DMS 273 treated with DMSO at 0.1 percent for 48 hours (cell line): Measurements from ENCODE around the gene PCDHGB2.
"Not testable (repeated sequence)": the region's sequence is repeated elsewhere in the genome, so short reads cannot be mapped to it uniquely, and the experiment has no call there.

ENCODE experiments used
- DNase-seq: peaks from one replicate; lab custom pipeline; 2025; lab: John Stamatoyannopoulos, UW

The PCDHGB2 gene

GRCh38 chr5:141384471-141385267 is 24.9 kb downstream of the PCDHGB2 start:
- DNase-seq, result no peak

DNA sequence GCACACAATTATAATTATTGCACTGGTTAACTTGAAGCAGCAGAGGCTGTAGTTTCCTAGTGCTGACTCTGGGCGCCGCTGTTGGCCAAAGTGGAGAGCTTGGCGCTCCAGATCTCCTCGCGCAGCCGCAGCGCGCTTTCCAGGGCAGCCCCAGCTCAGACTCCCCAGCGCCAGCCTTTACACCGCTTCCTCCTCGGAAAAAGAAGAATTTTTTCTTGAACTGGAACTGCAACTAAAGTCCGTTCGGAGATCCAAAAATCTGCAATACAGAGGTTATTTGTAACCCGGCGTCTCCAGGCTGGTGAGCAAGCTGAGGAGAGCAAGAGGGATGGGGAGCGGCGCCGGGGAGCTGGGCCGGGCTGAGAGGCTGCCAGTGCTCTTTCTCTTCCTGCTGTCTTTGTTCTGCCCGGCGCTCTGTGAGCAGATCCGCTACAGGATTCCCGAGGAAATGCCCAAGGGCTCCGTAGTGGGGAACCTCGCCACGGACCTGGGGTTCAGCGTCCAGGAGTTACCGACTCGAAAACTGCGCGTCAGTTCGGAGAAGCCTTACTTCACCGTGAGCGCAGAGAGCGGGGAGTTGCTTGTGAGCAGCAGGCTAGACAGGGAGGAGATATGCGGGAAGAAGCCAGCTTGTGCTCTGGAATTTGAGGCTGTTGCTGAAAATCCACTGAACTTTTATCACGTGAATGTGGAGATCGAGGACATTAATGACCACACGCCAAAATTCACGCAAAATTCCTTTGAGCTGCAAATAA is 27.9 kb downstream of the PCDHGB2 start, which contains the start of gene PCDHGB4:
Gene PCDHGB4 (plus strand): TSS at position 142 of the 755 bp plus-strand sequence. CDS start 187 bp downstream, at position 329.
- DNase-seq, result not testable (repeated sequence)

DNA sequence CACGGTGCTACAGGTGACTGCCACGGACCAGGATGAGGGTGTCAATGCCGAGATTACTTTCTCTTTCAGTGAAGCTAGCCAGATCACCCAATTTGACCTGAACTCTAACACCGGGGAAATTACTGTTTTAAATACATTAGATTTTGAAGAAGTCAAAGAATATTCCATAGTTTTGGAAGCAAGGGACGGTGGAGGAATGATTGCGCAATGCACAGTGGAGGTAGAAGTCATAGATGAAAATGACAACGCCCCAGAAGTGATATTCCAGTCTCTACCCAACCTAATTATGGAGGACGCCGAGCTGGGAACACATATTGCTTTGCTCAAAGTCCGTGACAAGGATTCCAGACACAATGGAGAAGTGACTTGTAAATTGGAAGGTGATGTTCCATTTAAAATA is 28.9 kb downstream of the PCDHGB2 start:
- no peak for DNase-seq

- no peak for DNase-seq
Measured at GRCh38 chr5:141389153-141390042, 29.6 kb downstream of the PCDHGB2 start.

- no peak for DNase-seq
Measured at GRCh38 chr5:141392429-141393198, 32.8 kb downstream of the PCDHGB2 start, which contains the start of gene PCDHGA8. Gene PCDHGA8, plus strand, starts transcription at chr5:141392633. Its CDS starts 181 bp downstream, at chr5:141392814.

GRCh38 chr5:141393267-141393666 is 33.5 kb downstream of the PCDHGB2 start:
- no peak for DNase-seq

DNA sequence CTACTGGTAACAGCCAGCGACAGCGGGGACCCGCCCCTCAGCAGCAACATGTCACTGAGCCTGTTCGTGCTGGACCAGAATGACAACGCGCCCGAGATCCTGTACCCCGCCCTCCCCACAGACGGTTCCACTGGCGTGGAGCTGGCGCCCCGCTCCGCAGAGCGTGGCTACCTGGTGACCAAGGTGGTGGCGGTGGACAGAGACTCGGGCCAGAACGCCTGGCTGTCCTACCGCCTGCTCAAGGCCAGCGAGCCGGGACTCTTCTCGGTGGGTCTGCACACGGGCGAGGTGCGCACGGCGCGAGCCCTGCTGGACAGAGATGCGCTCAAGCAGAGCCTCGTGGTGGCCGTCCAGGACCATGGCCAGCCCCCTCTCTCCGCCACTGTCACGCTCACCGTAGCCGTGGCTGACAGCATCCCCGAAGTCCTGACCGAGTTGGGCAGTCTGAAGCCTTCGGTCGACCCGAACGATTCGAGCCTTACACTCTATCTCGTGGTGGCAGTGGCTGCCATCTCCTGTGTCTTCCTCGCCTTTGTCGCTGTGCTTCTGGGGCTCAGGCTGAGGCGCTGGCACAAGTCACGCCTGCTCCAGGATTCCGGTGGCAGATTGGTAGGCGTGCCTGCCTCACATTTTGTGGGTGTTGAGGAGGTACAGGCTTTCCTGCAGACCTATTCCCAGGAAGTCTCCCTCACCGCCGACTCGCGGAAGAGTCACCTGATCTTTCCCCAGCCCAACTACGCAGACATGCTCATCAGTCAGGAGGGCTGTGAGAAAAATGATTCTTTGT is 34.8 kb downstream of the PCDHGB2 start:
- DNase-seq, result not testable (repeated sequence)

DNA sequence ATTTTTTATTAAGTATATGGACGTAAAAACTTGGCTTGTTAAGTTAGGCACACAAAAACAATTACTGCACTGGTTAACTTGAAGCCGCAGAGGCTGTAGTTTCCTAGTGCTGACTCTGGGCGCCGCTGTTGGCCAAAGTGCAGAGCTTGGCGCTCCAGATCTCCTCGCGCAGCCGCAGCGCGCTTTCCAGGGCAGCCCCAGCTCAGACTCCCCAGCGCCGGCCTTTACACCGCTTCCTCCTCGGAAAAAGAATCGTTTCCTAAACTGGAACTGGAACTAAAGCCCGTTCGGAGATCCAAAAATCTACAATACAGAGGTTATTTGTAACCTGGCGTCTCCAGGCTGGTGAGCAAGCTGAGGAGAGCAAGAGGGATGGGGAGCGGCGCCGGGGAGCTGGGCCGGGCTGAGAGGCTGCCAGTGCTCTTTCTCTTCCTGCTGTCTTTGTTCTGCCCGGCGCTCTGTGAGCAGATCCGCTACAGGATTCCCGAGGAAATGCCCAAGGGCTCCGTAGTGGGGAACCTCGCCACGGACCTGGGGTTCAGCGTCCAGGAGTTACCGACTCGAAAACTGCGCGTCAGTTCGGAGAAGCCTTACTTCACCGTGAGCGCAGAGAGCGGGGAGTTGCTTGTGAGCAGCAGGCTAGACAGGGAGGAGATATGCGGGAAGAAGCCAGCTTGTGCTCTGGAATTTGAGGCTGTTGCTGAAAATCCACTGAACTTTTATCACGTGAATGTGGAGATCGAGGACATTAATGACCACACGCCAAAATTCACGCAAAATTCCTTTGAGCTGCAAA is 38.2 kb downstream of the PCDHGB2 start, which contains the start of gene PCDHGB5:
Gene PCDHGB5 (plus strand): TSS at position 192 of the 796 bp plus-strand sequence. CDS start 181 bp downstream, at position 373.
- DNase-seq, result not testable (repeated sequence)

- no peak for DNase-seq
Measured at GRCh38 chr5:141398608-141399007, 38.8 kb downstream of the PCDHGB2 start.

GRCh38 chr5:141399555-141400258 is 39.9 kb downstream of the PCDHGB2 start:
- no peak for DNase-seq

DNA sequence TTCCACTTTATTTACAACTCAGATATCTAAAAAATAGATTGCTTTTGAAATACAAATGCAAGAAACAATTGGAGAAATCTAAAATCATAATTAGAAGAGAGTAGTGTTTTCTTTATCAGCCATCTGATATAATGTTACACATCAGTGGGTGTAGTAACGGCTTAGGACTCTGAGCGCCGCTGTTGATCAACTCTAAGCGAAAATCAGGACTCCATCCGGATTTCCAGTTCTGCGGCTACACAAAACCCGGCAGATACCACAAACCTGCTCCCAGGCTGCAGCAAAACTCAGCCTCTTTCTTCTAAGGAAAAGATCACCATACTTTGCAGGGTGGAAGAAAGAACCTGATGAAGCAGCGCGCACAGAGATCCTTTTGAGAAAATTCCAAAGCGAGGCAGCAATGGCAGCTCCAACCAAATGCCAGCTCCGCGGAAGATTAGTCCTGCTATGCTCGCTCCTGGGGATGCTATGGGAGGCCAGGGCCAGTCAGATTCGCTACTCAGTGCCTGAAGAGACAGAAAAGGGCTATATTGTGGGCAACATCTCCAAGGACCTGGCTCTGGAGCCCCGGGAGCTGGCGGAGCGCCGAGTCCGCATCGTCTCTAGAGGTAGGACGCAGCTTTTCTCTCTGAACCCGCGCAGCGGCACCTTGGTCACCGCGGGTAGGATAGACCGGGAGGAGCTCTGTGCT is 42.9 kb downstream of the PCDHGB2 start, which contains the start of gene PCDHGA9:
Gene PCDHGA9 (plus strand): TSS at position 226 of the 691 bp plus-strand sequence. CDS start 175 bp downstream, at position 401.
- DNase-seq, result no peak

DNA sequence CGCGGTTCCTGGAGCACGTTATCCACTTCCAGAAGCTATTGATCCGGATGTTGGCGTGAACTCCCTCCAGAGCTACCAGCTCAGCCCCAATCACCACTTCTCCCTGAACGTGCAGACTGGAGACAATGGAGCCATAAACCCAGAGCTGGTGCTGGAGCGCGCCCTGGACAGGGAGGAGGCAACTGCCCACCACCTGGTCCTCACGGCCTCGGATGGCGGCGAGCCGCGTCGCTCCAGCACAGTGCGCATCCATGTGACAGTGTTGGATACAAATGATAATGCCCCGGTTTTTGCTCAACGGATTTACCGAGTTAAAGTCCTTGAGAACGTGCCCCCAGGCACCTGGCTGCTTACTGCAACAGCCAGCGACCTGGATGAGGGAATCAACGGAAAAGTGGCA is 43.6 kb downstream of the PCDHGB2 start:
- DNase-seq, result no peak

DNA sequence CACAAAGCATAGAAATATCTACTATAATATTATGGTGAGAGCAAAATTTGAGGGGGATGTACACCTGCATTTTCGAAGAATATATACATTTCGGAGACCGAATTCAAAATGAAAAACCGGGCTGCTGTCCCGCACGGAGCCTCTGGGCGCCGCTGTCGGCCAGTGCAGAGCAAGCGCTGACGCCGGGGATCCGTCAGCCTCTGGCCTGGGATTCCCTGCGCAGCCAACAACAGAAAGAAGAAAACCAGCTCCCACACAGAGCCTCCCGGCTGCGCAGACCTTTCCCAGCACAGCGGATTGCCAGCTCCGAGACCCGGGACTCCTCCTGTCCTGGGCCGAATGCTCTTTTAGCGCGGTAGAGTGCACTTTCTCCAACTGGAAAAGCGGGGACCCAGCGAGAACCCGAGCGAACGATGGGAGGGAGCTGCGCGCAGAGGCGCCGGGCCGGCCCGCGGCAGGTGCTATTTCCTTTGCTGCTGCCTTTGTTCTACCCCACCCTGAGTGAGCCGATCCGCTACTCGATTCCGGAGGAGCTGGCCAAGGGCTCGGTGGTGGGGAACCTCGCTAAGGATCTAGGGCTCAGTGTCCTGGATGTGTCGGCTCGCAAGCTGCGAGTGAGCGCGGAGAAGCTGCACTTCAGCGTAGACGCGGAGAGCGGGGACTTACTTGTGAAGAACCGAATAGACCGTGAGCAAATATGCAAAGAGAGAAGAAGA is 48.2 kb downstream of the PCDHGB2 start, which contains the start of gene PCDHGB6:
Gene PCDHGB6 (plus strand): TSS at position 232 of the 716 bp plus-strand sequence. CDS start 182 bp downstream, at position 414.
- not testable (repeated sequence) for DNase-seq

DNA sequence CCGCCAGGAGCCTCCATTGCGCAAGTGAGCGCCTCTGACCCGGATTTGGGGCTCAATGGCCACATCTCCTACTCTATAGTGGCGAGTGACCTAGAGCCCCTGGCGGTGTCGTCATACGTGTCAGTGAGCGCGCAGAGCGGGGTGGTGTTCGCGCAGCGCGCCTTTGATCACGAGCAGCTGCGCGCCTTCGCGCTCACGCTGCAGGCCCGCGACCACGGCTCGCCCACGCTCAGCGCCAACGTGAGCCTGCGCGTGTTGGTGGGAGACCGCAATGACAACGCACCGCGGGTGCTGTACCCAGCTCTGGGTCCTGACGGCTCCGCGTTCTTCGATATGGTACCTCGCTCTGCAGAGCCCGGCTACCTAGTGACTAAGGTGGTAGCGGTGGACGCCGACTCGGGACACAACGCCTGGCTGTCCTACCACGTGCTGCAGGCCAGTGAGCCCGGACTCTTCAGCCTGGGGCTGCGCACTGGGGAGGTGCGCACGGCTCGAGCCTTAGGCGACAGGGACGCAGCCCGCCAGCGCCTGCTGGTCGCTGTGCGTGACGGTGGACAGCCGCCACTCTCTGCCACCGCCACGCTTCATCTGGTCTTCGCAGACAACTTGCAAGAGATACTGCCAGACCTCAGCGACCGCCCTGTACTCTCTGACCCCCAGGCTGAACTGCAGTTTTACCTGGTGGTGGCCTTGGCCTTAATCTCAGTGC is 50.0 kb downstream of the PCDHGB2 start:
- DNase-seq, result no peak

GRCh38 chr5:141411575-141411974 is 51.8 kb downstream of the PCDHGB2 start:
- no peak for DNase-seq
